HepG2 (cell line): ENCODE measurements around the gene ENPP7. TPM values are rescaled to one million over a fixed set of nuclear protein-coding genes. Genes with fewer than 3 reads are reported as not detected.
A peak's percentile ranks its signal among the peaks of the same experiment; 100 is the strongest.

Experiments
- ARNT2 ChIP-seq: sonication (generic); formaldehyde crosslinking; IDR thresholded peaks from 2 replicates; pipeline ENCODE4 v1.8.0; 2022; ENCODE audit warnings: mild to moderate bottlenecking, low read depth, missing genetic modification reagents, moderate library complexity
- BRD4 ChIP-seq: sonication (generic); formaldehyde crosslinking; IDR thresholded peaks from 2 replicates; pipeline ENCODE4 v1.4.0; 2020; ENCODE audit warnings: missing genetic modification reagents
- DR1 ChIP-seq: sonication (generic); formaldehyde crosslinking; IDR thresholded peaks from 2 replicates; pipeline ENCODE4 v1.8.0; 2021; ENCODE audit warnings: mild to moderate bottlenecking, missing genetic modification reagents, inconsistent platforms
- GZF1 ChIP-seq: sonication (generic); formaldehyde crosslinking; IDR thresholded peaks from 2 replicates; pipeline ENCODE4 v1.5.1; 2020; ENCODE audit warnings: mild to moderate bottlenecking, missing genetic modification reagents
- HOXA9 ChIP-seq: sonication (generic); formaldehyde crosslinking; IDR thresholded peaks from 2 replicates; pipeline ENCODE4 v1.8.1; 2022; ENCODE audit warnings: missing genetic modification reagents, mild to moderate bottlenecking, moderate library complexity, borderline replicate concordance
- LCORL ChIP-seq, 2 experiments: fragments of 450-650 bp in 1 of 2; sonication (generic) in 1 of 2; formaldehyde crosslinking in 1 of 2; IDR thresholded peaks; 2 replicates each; pipeline versions ENCODE4 v1.5.0 to v1.6.1; 2017 to 2020; ENCODE audit warnings: antibody characterized with exemption in 1 of 2, missing genetic modification reagents in 1 of 2
- MZF1 ChIP-seq: sonication (generic); formaldehyde crosslinking; IDR thresholded peaks from 2 replicates; pipeline ENCODE4 v1.8.1; 2023; ENCODE audit warnings: mild to moderate bottlenecking, missing genetic modification reagents, borderline replicate concordance
- NFYB ChIP-seq: sonication (generic); formaldehyde crosslinking; IDR thresholded peaks from 2 replicates; pipeline ENCODE4 v1.4.0; 2020; ENCODE audit warnings: missing genetic modification reagents
- RBFOX2 ChIP-seq: fragments of 200-400 bp; formaldehyde crosslinking; IDR thresholded peaks from 2 replicates; pipeline ENCODE4 v1.6.1; 2017; ENCODE audit warnings: low read depth, mild to moderate bottlenecking, low read length
- SMC3 ChIP-seq: IDR thresholded peaks from 2 replicates; pipeline ENCODE4 v1.6.1; 2011; ENCODE audit warnings: low read length, improper control_type of control experiment
- SRF ChIP-seq: IDR thresholded peaks from 2 replicates; pipeline ENCODE4 v1.6.1; 2011; ENCODE audit warnings: mild to moderate bottlenecking, low read depth, low read length, moderate library complexity
- SRY ChIP-seq: sonication (generic); formaldehyde crosslinking; IDR thresholded peaks from 2 replicates; pipeline ENCODE4 v1.8.0; 2022; ENCODE audit warnings: mild to moderate bottlenecking, missing genetic modification reagents
- TGIF2 ChIP-seq: IDR thresholded peaks from 2 replicates; pipeline ENCODE4 v1.6.1; 2016; ENCODE audit warnings: control low read depth, missing compliant biosample characterization
- UBTF ChIP-seq: sonication (generic); formaldehyde crosslinking; IDR thresholded peaks from 2 replicates; pipeline ENCODE4 v1.4.0; 2020; ENCODE audit warnings: mild to moderate bottlenecking, missing genetic modification reagents
- ZBTB43 ChIP-seq: sonication (generic); formaldehyde crosslinking; conservative IDR thresholded peaks from 2 replicates; pipeline ENCODE4 v1.4.0; 2020; ENCODE audit warnings: missing genetic modification reagents
- ZFP1 ChIP-seq: IDR thresholded peaks from 2 replicates; pipeline ENCODE4 v1.6.1; 2016
- ZNF230 ChIP-seq: sonication (generic); formaldehyde crosslinking; IDR thresholded peaks from 2 replicates; pipeline ENCODE4 v1.4.0; 2020; ENCODE audit warnings: mild to moderate bottlenecking, missing genetic modification reagents
- ZNF263 ChIP-seq: sonication (generic); formaldehyde crosslinking; IDR thresholded peaks from 2 replicates; pipeline ENCODE4 v1.4.0; 2020; ENCODE audit warnings: missing genetic modification reagents
- ZNF326 ChIP-seq: sonication (generic); formaldehyde crosslinking; IDR thresholded peaks from 2 replicates; pipeline ENCODE4 v1.4.0; 2020; ENCODE audit warnings: missing genetic modification reagents, borderline replicate concordance
- ZNF383 ChIP-seq: sonication (generic); formaldehyde crosslinking; IDR thresholded peaks from 2 replicates; pipeline ENCODE4 v1.4.0; 2020; ENCODE audit warnings: missing genetic modification reagents, mild to moderate bottlenecking, borderline replicate concordance
- ZNF530 ChIP-seq: sonication (generic); formaldehyde crosslinking; IDR thresholded peaks from 2 replicates; pipeline ENCODE4 v1.5.0; 2020; ENCODE audit warnings: low read depth, mild to moderate bottlenecking, missing genetic modification reagents
- ZNF672 ChIP-seq: sonication (generic); formaldehyde crosslinking; IDR thresholded peaks from 2 replicates; pipeline ENCODE4 v1.8.1; 2022; ENCODE audit warnings: missing genetic modification reagents
- ZNF687 ChIP-seq: sonication (generic); formaldehyde crosslinking; IDR thresholded peaks from 2 replicates; pipeline ENCODE4 v1.5.1; 2020; ENCODE audit warnings: mild to moderate bottlenecking, missing genetic modification reagents, moderate library complexity
- ZNF850 ChIP-seq: sonication (generic); formaldehyde crosslinking; conservative IDR thresholded peaks from 2 replicates; pipeline ENCODE4 v1.9.0; 2021; ENCODE audit warnings: mild to moderate bottlenecking, missing genetic modification reagents
- polyA plus RNA-seq, 8 experiments: library from polyadenylated mRNA; depleted of rRNA in 3 of 8; stranded (reverse) in 7 of 8; unstranded in 1 of 8; fragments of >200 nt; fragmentation: Illumina TruSeq in 4 of 8; extraction: Trizol in 4 of 8; gene quantifications; 2 replicates each; pipeline versions ENCODE4 v1.2.1 to v1.2.3, GENCODE V29; 2011 to 2016; ENCODE audit warnings: low read depth in 4 of 8, missing spikeins in 1 of 8, mixed read lengths in 1 of 8; ENCODE audit not compliant: insufficient read depth in 1 of 8
- total RNA-seq, 5 experiments: library from RNA; depleted of rRNA; stranded (reverse); fragments of >200 nt; fragmentation: Illumina TruSeq; extraction: Trizol; gene quantifications; 2 replicates each; pipeline ENCODE4 v1.2.3, GENCODE V29; 2016; ENCODE audit warnings: low read depth in 1 of 5

The ENPP7 gene
- total and polyA plus RNA-seq, 2 of the 13 experiments (the other 11 are each of a cell fraction or from before 2014, with no cell fraction given) = 1.1 to 2.2 TPM

GRCh38 chr17:79777894-79778503, 47.3 kb downstream of the ENPP7 start, which contains the start of gene CBX2 (continued):
- TF ChIP-seq ZNF230 (no peak), LCORL (IDR thresholded peaks at IDR 0.05) (no peak), LCORL (CRISPR knock-in tag; IDR thresholded peaks at IDR 0.05) (no peak), MZF1 (no peak), SRF (no peak), BRD4 (CRISPR knock-in tag) (no peak), GZF1 (CRISPR knock-in tag) (no peak), ZNF850 (CRISPR knock-in tag) (0 out of 2 replicates have a peak, but pooled peaks have one; percentile 48), HOXA9 (CRISPR knock-in tag) (no peak), TGIF2 (CRISPR knock-in tag) (no peak), ZFP1 (CRISPR knock-in tag) (no peak), ZNF326 (no peak), ZNF530 (no peak), ZNF263 (CRISPR knock-in tag) (0 out of 2 replicates have a peak, but pooled peaks have one; percentile 37), ZNF383 (no peak), ZNF672 (CRISPR knock-in tag) (no peak), SRY (CRISPR knock-in tag) (no peak), SMC3 (no peak), ZBTB43 (no peak), NFYB (CRISPR knock-in tag) (peak; percentile 31; the same call in 1 of the 2 replicates), UBTF (CRISPR knock-in tag) (0 out of 2 replicates have a peak, but pooled peaks have one; percentile 2), RBFOX2 (peak; percentile 49; the same call in 1 of the 2 replicates), ARNT2 (CRISPR knock-in tag) (peak; percentile 18; the same call in 1 of the 2 replicates), DR1 (no peak), ZNF687 (CRISPR knock-in tag) (peak; percentile 47; the same call in 1 of the 2 replicates)
